OCI-LY1 (cell line): ENCODE results near the gene SLC27A2.

Experiments used
- CTCF ChIP-seq: fragments of 200-600 bp; sonication (generic), shearing (Covaris generic); IDR thresholded peaks from 2 replicates; pipeline ENCODE4 v1.5.1; 2017; ENCODE audit warnings: mild to moderate bottlenecking, antibody characterized with exemption, low read length, moderate library complexity, mixed read lengths
- EZH2 ChIP-seq: fragments of 200-600 bp; sonication (generic), shearing (Covaris generic); IDR thresholded peaks from 2 replicates; pipeline ENCODE4 v1.8.0; 2017; ENCODE audit warnings: borderline replicate concordance, mixed run types, mild to moderate bottlenecking, antibody characterized with exemption, low read length, moderate library complexity, mixed read lengths

GRCh38 chr15:50150349-50150748 is 31.6 kb upstream of the SLC27A2 start:
- TF ChIP-seq CTCF (no peak), EZH2 (no peak)
